Activated naive CD4-positive, alpha-beta T cell treated with anti-CD3 and anti-CD28 coated beads for 36 hours (primary cell): ENCODE results near the gene SLC25A30. TPM values are rescaled to one million over a fixed set of nuclear protein-coding genes. Genes with fewer than 3 reads are reported as not detected.
"Not testable (repeated sequence)": the region's sequence is repeated elsewhere in the genome, so short reads cannot be mapped to it uniquely, and the experiment has no call there.

Experiments
- CTCF ChIA-PET: fragments of 350-600 bp; sonication (Branson Sonifier 250); formaldehyde crosslinking; loops from one replicate; lab custom pipeline; 2021; ENCODE audit warnings: antibody characterized with exemption; lab: Charles Lee
- DNase-seq: peaks from one replicate; pipeline ENCODE4 v3.0.0-alpha.2; 2020
- H3K27ac Mint-ChIP-seq: one replicate; pipeline ENCODE4 v1.8.0; 2021; ENCODE audit warnings: mild to moderate bottlenecking, mixed read lengths
- H3K27me3 Mint-ChIP-seq: one replicate; pipeline ENCODE4 v1.8.0; 2021; ENCODE audit warnings: low read depth, mixed read lengths
- H3K36me3 Mint-ChIP-seq: one replicate; pipeline ENCODE4 v1.8.0; 2021; ENCODE audit warnings: low read depth, mixed read lengths
- H3K4me1 Mint-ChIP-seq: one replicate; pipeline ENCODE4 v1.8.0; 2021; ENCODE audit warnings: low read depth, mixed read lengths
- H3K4me3 Mint-ChIP-seq: one replicate; pipeline ENCODE4 v1.8.0; 2021; ENCODE audit warnings: mild to moderate bottlenecking, moderate library complexity, mixed read lengths
- H3K9me3 Mint-ChIP-seq: one replicate; pipeline ENCODE4 v1.8.0; 2021; ENCODE audit warnings: mixed read lengths
- intact Hi-C: fragments of 100-400 bp; cut with micrococcal nuclease; formaldehyde crosslinking; loops from one replicate; pipeline ENCODE4 v1.15.1; 2023
- total RNA-seq, 2 experiments: library from RNA; stranded (reverse); gene quantifications; one replicate each; pipeline ENCODE4 v1.2.3, GENCODE V29; 2021

Gene SLC25A30
- total RNA-seq, 2 experiments from 2014 or later: 13.6 to 15.1 TPM

DNA sequence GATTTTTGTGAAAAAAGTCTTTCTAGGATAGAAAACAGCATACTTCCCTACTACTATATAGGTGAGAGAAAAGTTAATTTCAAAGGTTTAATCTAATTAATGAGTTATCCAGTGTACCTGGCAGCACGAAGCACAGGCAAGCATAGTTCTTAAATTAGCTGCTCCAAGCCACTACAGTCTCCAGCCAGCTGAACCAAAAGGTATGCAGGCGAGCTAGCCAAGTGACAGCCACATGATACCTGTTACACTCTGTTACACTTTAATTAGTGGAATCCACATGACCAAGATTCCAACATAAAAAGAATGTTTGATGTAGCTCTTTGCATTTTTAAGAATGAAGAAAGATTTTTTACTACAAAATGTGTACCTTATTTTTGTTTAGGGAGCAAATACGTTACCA, 15.5 kb downstream of the SLC25A30 start:
- CTCF ChIA-PET: interaction anchor here (1.0 kb wide), 1 partner anchor 31 kb away, joined by 6 read pairs; no protein-coding TSS in a partner anchor
- Mint-ChIP-seq H3K27me3 (no peaks in the 10 kb centered on the region), H3K36me3 (peaks cover 36% of the 10 kb centered on the region), H3K4me3 (no peak overlapping the region), H3K9me3 (no peaks in the 10 kb centered on the region), H3K4me1 (peaks cover 17% of the 10 kb centered on the region), H3K27ac (no peak overlapping the region)
- intact Hi-C loops: no loop called here
- no peak for DNase-seq

DNA sequence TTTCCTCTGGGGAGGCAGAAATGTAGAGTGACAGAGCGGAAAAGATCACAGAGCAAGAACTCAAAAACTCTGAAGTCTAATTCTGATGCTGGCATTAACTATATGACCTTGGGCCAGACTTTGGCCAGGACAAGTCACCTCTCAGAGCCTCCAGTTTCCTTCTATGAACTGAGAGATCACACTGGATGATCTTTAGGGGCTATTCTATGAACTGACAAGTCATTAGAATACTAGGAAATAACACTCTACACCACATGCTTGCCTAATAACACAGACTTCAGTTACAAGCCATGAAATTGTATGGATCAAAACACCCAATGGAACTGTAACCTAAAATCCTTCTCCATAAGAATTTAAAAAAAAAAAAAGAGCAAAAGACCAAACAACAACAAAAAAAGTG, 16.9 kb downstream of the SLC25A30 start:
- CTCF ChIA-PET: no interaction called here
- intact Hi-C loops: no loop called here
- Mint-ChIP-seq H3K27me3 (no peaks in the 10 kb centered on the region), H3K4me3 (no peak overlapping the region), H3K36me3 (peaks cover 31% of the 10 kb centered on the region), H3K4me1 (peaks cover 26% of the 10 kb centered on the region), H3K27ac (peak overlapping the region; percentile 36), H3K9me3 (no peaks in the 10 kb centered on the region)
- no peak for DNase-seq

DNA sequence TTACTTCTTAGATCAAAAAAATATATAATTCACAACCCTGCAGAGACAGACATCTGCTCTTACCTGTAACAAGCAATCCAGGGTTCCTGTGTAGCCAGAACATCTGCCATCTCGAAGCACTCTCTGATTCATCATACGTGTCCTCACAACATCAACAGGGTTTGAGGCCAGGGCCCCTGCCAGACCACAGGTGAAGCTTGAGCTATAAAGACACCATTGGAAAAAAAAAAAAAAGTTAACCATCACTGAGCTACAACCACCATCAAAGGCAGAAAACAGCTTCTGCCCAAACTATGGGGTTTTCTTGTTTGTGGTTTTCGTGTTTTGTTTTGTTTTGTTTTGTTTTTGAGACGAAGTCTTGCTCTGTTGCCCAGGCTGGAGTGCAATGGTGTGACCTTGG, 19.3 kb downstream of the SLC25A30 start:
- CTCF ChIA-PET: interaction anchor here (1.2 to 1.8 kb wide), 4 partner anchors 10 to 28 kb away, joined by 3 to 12 read pairs (median 4); partner anchors contain the start of gene SLC25A30
- Mint-ChIP-seq H3K27me3 (no peaks in the 10 kb centered on the region), H3K27ac (no peak overlapping the region), H3K36me3 (peaks cover 24% of the 10 kb centered on the region), H3K9me3 (no peaks in the 10 kb centered on the region), H3K4me1 (peaks cover 50% of the 10 kb centered on the region), H3K4me3 (no peak overlapping the region)
- DNase-seq: peak; percentile 44
- intact Hi-C loops: no loop called here

DNA sequence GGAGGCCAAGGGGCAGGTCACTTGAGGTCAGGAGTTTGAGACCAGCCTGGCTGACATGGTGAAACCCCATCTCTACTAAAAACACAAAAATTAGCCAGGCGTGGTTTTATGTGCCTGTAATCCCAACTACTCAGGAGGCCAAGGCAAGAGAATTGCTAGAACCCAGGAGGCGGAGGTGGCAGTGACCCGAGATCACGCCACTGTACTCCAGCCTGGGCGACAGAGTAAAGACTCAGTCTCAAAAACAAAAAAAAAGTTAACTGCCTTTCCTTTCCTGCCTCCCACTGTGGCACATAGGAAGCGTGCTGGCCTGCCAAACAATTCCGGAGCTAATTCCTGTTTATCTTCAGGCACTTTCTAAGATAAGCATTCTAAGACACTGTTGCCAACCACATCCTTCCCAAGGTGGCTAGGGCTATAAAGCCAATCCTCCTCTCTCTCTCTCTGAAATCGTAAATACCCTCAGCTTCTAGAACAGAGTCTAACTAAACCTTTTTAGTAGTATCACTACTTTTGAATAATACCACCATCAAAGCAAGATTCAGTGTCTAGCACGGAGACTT, 21.6 kb downstream of the SLC25A30 start:
- Mint-ChIP-seq H3K4me1 (peaks cover 51% of the 10 kb centered on the region), H3K9me3 (no peaks in the 10 kb centered on the region), H3K4me3 (no peak overlapping the region), H3K36me3 (peaks cover 20% of the 10 kb centered on the region), H3K27me3 (no peaks in the 10 kb centered on the region), H3K27ac (peak overlapping the region; percentile 84)
- DNase-seq: peak; percentile 28
- CTCF ChIA-PET: interaction anchor here (0.6 to 5.8 kb wide), 10 partner anchors 19 to 355 kb away, joined by 3 to 83 read pairs (median 4); partner anchors contain the start of genes COG3 and GTF2F2
- intact Hi-C loops: loop anchor here (1.0 to 2.0 kb wide), 4 partner anchors 21 to 190 kb away; partner anchors contain the start of gene COG3

DNA sequence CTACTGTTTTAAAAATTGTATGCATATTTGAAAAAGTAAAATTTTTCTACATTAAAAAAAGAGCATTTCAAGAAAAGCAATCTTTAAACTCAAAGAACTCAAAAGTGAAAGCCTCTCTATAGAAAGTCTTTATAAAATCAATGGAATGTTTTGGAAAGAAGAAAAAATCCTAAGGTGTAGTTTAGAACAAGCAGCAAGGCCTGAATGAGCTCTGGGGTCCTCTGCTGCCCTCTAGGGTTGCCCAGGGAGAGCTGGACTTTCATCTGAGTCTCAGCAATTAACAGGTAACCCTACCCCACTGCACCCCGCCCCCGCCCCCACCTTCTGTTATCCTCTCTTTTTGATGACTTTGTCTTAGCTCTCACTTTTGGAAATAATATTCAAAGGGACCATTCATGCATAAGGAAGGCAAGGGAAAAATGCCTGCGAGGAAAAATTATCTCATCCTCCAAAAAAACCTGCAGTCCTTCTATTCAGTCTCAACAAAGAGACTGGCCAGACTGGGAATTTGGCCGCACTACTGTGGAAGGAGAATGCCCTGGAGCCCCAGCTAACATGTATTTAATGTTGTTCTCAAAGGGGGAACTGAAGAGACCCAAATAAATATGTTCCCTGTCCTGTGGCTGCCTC, 24.1 kb downstream of the SLC25A30 start:
- CTCF ChIA-PET: interaction anchor here (0.5 to 5.8 kb wide), 12 partner anchors 10 to 312 kb away, joined by 3 to 83 read pairs (median 4); partner anchors contain the start of genes COG3 and TPT1
- H3K4me1 Mint-ChIP-seq: peaks cover 47% of the 10 kb centered on the region
- H3K36me3 Mint-ChIP-seq: peaks cover 16% of the 10 kb centered on the region
- DNase-seq: peak; percentile 61
- intact Hi-C loops: loop anchor here (1.0 to 2.0 kb wide), 3 partner anchors 23 to 347 kb away; no protein-coding TSS in a partner anchor
- H3K27ac Mint-ChIP-seq: no peak overlapping the region
- H3K9me3 Mint-ChIP-seq: no peaks in the 10 kb centered on the region
- no peak overlapping the region for H3K4me3 Mint-ChIP-seq
- H3K27me3 Mint-ChIP-seq: no peaks in the 10 kb centered on the region

DNA sequence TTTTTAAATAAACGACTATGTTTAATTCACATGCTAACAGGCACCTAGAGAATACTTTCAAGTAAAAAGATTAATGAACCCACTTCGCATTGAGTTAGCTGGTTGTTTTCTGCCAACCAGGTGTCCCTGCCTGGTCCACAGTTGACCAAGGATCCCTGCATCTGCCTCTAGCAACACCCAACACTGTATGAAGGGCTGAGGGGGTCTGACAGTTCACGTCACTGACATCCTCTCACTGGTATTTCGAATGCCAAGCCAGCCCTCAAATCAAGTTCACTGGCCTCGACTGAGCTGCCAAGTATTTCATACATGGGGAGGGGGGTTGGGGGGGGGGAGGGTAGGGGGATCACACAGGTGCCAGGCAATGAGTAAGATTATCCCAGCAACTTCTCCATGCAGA, 25.4 kb downstream of the SLC25A30 start:
- Mint-ChIP-seq H3K27ac (no peak overlapping the region), H3K27me3 (no peaks in the 10 kb centered on the region), H3K9me3 (no peaks in the 10 kb centered on the region), H3K36me3 (peaks cover 11% of the 10 kb centered on the region), H3K4me1 (peaks cover 36% of the 10 kb centered on the region), H3K4me3 (no peak overlapping the region)
- CTCF ChIA-PET: interaction anchor here (0.6 to 5.8 kb wide), 3 partner anchors 9 to 941 kb away, joined by 3 to 83 read pairs (median 3); no protein-coding TSS in a partner anchor
- intact Hi-C loops: no loop called here
- DNase-seq: no peak

DNA sequence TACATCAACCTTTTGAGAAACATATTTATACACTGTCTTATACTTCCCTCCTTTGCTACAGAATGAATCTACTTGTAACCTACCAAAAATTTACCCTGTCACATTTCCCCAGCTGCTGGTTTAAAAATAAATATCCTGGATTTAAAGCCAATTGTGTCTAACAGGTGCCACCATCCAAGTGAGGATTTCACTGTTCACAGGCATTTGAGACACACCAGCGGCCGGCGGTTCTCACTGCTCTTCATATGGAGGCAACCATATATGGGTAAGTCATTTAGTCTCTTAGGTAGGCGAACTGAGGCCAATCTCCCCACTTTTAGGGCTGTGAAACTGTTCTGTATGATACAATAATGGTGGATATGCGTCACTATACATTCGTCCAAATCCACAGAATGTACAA, 26.2 kb downstream of the SLC25A30 start:
- DNase-seq: no peak
- Mint-ChIP-seq H3K4me3 (no peak overlapping the region), H3K27ac (no peak overlapping the region), H3K9me3 (no peaks in the 10 kb centered on the region), H3K4me1 (peaks cover 31% of the 10 kb centered on the region), H3K27me3 (no peaks in the 10 kb centered on the region), H3K36me3 (peaks cover 14% of the 10 kb centered on the region)
- CTCF ChIA-PET: interaction anchor here (0.6 to 5.8 kb wide), 2 partner anchors 8 to 22 kb away, joined by 3 to 83 read pairs; no protein-coding TSS in a partner anchor
- intact Hi-C loops: no loop called here

DNA sequence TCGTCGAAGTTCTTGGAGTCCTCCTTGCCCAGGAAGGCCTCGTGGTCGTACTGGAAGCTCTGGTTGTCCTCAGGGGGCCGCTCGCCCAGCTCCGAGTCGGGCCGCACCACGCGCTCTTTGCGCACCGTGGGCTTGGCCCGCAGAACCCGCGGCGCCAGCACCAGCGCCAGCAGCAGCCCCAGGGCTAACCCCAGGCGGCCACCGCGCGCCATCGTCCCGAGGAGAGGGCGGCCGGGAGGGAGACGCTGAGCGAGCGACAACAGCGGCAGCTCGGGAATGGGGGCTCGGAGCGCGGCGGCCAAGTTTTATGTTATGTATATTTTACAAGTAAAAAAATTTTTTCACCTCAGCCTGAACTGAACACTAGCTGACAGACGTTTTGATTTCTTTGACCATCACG, 27.0 kb downstream of the SLC25A30 start:
- H3K4me3 Mint-ChIP-seq: not testable (repeated sequence)

DNA sequence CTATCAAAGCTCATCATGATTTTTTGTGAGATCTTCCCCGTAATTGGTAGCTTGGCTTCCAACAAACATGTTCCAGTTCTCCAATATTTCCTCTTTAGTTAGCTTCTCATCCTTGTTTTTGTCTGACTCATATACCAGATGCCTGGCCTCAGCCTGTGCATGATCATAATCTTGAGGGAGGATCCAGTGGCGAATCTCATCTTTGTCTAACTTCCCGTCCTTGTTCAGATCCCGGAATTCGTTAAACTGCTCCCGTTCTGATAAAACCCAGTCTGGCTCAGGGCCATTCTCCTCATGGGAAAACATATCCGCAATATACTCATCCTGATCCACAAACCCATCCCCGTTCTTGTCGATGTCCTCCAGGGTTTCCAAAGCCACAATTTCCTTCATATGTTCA, 27.8 kb downstream of the SLC25A30 start:
- peaks cover 15% of the 10 kb centered on the region for H3K4me1 Mint-ChIP-seq
- H3K27me3 Mint-ChIP-seq, H3K4me3 Mint-ChIP-seq, CTCF ChIA-PET, H3K9me3 Mint-ChIP-seq, H3K27ac Mint-ChIP-seq, intact Hi-C loops, DNase-seq: not testable (repeated sequence)
- peaks cover 13% of the 10 kb centered on the region for H3K36me3 Mint-ChIP-seq

More for the DNA sequence above, 27.0 kb downstream of the SLC25A30 start:
- H3K9me3 Mint-ChIP-seq, CTCF ChIA-PET, intact Hi-C loops, H3K27me3 Mint-ChIP-seq, DNase-seq: not testable (repeated sequence)
- H3K4me1 Mint-ChIP-seq: peaks cover 23% of the 10 kb centered on the region
- peaks cover 15% of the 10 kb centered on the region for H3K36me3 Mint-ChIP-seq
- peak overlapping the region; percentile 47 for H3K27ac Mint-ChIP-seq

DNA sequence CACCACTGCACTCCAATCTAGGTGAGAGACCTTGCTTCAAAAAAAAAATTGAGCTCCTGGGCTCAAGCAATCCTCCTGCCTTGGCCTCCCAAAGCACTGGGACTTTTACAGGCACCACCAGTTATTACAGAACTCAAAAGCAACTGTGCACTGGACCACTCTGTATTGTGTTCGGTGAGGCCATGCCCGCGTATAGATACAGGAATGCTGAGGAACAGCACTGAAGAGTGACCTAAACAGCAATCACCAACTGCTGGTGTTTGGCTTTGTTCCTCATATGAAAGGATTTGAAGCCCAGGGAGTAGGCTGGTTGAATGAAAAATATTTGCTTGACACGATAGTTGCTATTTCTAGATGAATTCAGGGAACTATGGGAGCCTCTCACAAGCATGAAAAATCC, 29.5 kb downstream of the SLC25A30 start:
- Mint-ChIP-seq H3K27me3 (no peaks in the 10 kb centered on the region), H3K27ac (no peak overlapping the region), H3K9me3 (no peaks in the 10 kb centered on the region), H3K4me1 (no peaks in the 10 kb centered on the region), H3K4me3 (no peak overlapping the region), H3K36me3 (peaks cover 15% of the 10 kb centered on the region)
- DNase-seq: no peak
- intact Hi-C loops: no loop called here
- CTCF ChIA-PET: interaction anchor here (0.9 to 3.1 kb wide), 2 partner anchors 10 to 17 kb away, joined by 3 to 15 read pairs; no protein-coding TSS in a partner anchor

DNA sequence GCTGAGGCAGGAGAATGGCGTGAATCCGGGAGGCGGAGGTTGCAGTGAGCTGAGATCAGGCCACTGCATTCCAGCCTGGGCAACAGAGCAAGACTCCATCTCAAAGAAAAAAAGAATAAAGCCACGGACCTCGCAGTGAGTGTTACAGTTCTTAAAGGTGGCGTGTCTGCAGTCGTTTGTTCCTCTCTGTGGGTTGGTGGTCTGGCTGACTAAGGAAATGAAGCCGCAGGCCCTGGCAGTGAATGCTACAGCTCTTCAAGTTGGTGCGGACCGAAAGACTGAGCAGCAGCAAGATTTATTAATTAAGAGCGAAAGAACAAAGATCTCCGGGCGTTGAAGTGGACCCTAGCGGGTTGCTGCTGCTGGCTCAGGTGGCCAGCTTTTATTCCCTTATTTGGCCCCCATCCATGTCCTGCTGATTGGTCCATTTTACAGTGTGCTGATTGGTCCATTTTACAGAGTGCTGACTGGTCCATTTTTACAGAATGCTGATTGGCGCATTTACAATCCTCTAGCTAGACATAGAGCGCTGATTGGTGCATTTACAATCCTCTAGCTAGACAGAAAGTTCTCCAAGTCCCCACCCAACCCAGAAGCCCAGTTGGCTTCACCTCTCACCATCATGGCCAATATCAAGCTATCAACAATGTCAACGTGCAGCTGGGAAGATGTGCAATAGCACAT, 31.1 kb downstream of the SLC25A30 start:
- H3K4me1 Mint-ChIP-seq, intact Hi-C loops, H3K27me3 Mint-ChIP-seq, H3K9me3 Mint-ChIP-seq, H3K27ac Mint-ChIP-seq, H3K4me3 Mint-ChIP-seq, DNase-seq: not testable (repeated sequence)
- CTCF ChIA-PET: interaction anchor here (1.1 to 3.1 kb wide), 2 partner anchors 16 to 18 kb away, joined by 3 to 15 read pairs; no protein-coding TSS in a partner anchor
- H3K36me3 Mint-ChIP-seq: peaks cover 13% of the 10 kb centered on the region
